CD14-positive monocyte (primary cell): Measurements from ENCODE around the gene NIPAL3. TPM values are rescaled to one million over a fixed set of nuclear protein-coding genes. Genes with fewer than 3 reads are reported as not detected.

Source experiments
- DNase-seq, 3 donors: peaks; one replicate each; pipeline ENCODE4 v3.0.0-alpha.2; 2011 to 2022
- H2AFZ ChIP-seq: 2 replicates; pipeline ENCODE4 v1.6.0; 2012; ENCODE audit warnings: mild to moderate bottlenecking, low read depth, low read length, inconsistent platforms; ENCODE audit not compliant: insufficient read depth, poor library complexity, severe bottlenecking
- H3K27ac ChIP-seq, 2 donors: 1 replicate in 1 of 2; 2 replicates in 1 of 2; pipeline ENCODE4 v1.5.1; 2012 to 2013; ENCODE audit warnings: low read length in 2 of 2, control low read depth in 1 of 2, inconsistent platforms in 1 of 2, low read depth in 1 of 2, mild to moderate bottlenecking in 1 of 2
- H3K27me3 ChIP-seq, 2 donors: one replicate each; pipeline versions ENCODE4 v1.6.0 to v1.6.1; 2011 to 2013; ENCODE audit warnings: low read length in 2 of 2; ENCODE audit not compliant: control insufficient read depth in 2 of 2, insufficient read depth in 2 of 2
- H3K36me3 ChIP-seq, 2 donors: replicated peaks in 1 of 2; 1 replicate in 1 of 2; 2 replicates in 1 of 2; pipeline versions ENCODE4 v1.5.1 to v1.6.1; 2012 to 2013; ENCODE audit warnings: low read length in 2 of 2, control low read depth in 1 of 2, inconsistent platforms in 1 of 2, mild to moderate bottlenecking in 1 of 2; ENCODE audit not compliant: insufficient read depth in 2 of 2, control insufficient read depth in 1 of 2
- H3K4me1 ChIP-seq, 2 donors: 1 replicate in 1 of 2; 2 replicates in 1 of 2; pipeline versions ENCODE4 v1.5.1 to v1.6.1; 2012 to 2013; ENCODE audit warnings: low read length in 2 of 2, control low read depth in 1 of 2, inconsistent platforms in 1 of 2, mild to moderate bottlenecking in 1 of 2, moderate library complexity in 1 of 2; ENCODE audit not compliant: insufficient read depth in 2 of 2, control insufficient read depth in 1 of 2
- H3K4me2 ChIP-seq: replicated peaks from 2 replicates; pipeline ENCODE3; 2012; ENCODE audit warnings: low read length, moderate library complexity, mild to moderate bottlenecking; ENCODE audit not compliant: poor library complexity, severe bottlenecking; ENCODE audit errors: extremely low read depth
- H3K4me3 ChIP-seq, 3 experiments: fragments of 200-600 bp in 1 of 3; sonication (generic) in 1 of 3; replicated peaks in 1 of 3; 1 replicate in 2 of 3; 2 replicates in 1 of 3; pipeline ENCODE4 v1.5.1; 2011 to 2013; ENCODE audit warnings: low read length in 3 of 3, mild to moderate bottlenecking in 3 of 3, control low read depth in 2 of 3, low read depth in 2 of 3, inconsistent platforms in 1 of 3, moderate library complexity in 1 of 3
- H3K79me2 ChIP-seq: 2 replicates; pipeline ENCODE4 v1.6.0; 2012; ENCODE audit warnings: mild to moderate bottlenecking, control low read depth, inconsistent platforms, low read length, moderate library complexity; ENCODE audit not compliant: insufficient read depth
- H3K9ac ChIP-seq: 2 replicates; pipeline ENCODE4 v1.6.0; 2017; ENCODE audit warnings: low read length, mild to moderate bottlenecking; ENCODE audit not compliant: insufficient read depth, poor library complexity, severe bottlenecking
- H3K9me3 ChIP-seq, 2 donors: replicated peaks in 1 of 2; 1 replicate in 1 of 2; 2 replicates in 1 of 2; pipeline versions ENCODE4 v1.5.1 to v1.6.1; 2012 to 2013; ENCODE audit warnings: low read length in 2 of 2, control low read depth in 1 of 2; ENCODE audit not compliant: control insufficient read depth in 1 of 2, insufficient read depth in 1 of 2
- H4K20me1 ChIP-seq: 2 replicates; pipeline ENCODE4 v1.6.0; 2012; ENCODE audit warnings: mild to moderate bottlenecking, low read length, control low read depth, moderate library complexity; ENCODE audit not compliant: insufficient read depth
- H3K27ac Mint-ChIP-seq, 7 donors: one replicate each; pipeline ENCODE4 v1.8.0; 2020; ENCODE audit warnings: mild to moderate bottlenecking in 7 of 7, mixed read lengths in 7 of 7, moderate library complexity in 6 of 7, inconsistent platforms in 2 of 7
- H3K27me3 Mint-ChIP-seq, 3 donors: one replicate each; pipeline ENCODE4 v1.8.0; 2021 to 2022; ENCODE audit warnings: low read depth in 3 of 3, mild to moderate bottlenecking in 3 of 3, mixed read lengths in 3 of 3, moderate library complexity in 3 of 3, inconsistent platforms in 1 of 3
- H3K36me3 Mint-ChIP-seq, 2 donors: one replicate each; pipeline ENCODE4 v1.8.0; 2020; ENCODE audit warnings: mixed read lengths in 2 of 2, inconsistent platforms in 1 of 2, mild to moderate bottlenecking in 1 of 2
- H3K4me1 Mint-ChIP-seq: one replicate; pipeline ENCODE4 v1.8.0; 2020; ENCODE audit warnings: mild to moderate bottlenecking, mixed read lengths
- H3K4me3 Mint-ChIP-seq, 2 donors: one replicate each; pipeline ENCODE4 v1.8.0; 2020; ENCODE audit warnings: mild to moderate bottlenecking in 2 of 2, mixed read lengths in 2 of 2, moderate library complexity in 1 of 2
- H3K9me3 Mint-ChIP-seq, 7 donors: one replicate each; pipeline ENCODE4 v1.8.0; 2020 to 2022; ENCODE audit warnings: mixed read lengths in 7 of 7, mild to moderate bottlenecking in 6 of 7, moderate library complexity in 6 of 7, inconsistent platforms in 2 of 7
- WGBS: methylation state at CpG from one replicate; pipeline ENCODE4 v1.1.5; 2013; ENCODE audit warnings: missing lambda C conversion rate; ENCODE audit not compliant: insufficient coverage; 5-methylcytosine and 5-hydroxymethylcytosine counted together
- intact Hi-C, 2 donors: fragments of 100-400 bp; cut with micrococcal nuclease; formaldehyde crosslinking; loops; one replicate each; pipeline versions ENCODE4 v1.15.0 to v1.15.1; 2023
- polyA plus RNA-seq, 3 donors: library from polyadenylated mRNA; depleted of rRNA in 1 of 3; unstranded in 2 of 3; stranded (reverse) in 1 of 3; fragments of 300-500 nt in 2 of 3; fragments of >200 nt in 1 of 3; fragmentation: Illumina TruSeq in 2 of 3; gene quantifications; 1 replicate in 2 of 3; 2 replicates in 1 of 3; pipeline ENCODE4 v1.2.3, GENCODE V29; 2012 to 2021
- TF ChIP-seq, protein P1 (sequence below): fragments of 200-600 bp; IDR thresholded peaks from one replicate; pipeline ENCODE4 v1.8.0; 2022; ENCODE audit warnings: antibody characterized with exemption, mild to moderate bottlenecking

Gene NIPAL3
- polyA plus RNA-seq, 3 donors = 5.9 to 9.6 (median 6.6) TPM

GRCh38 chr1:24465638-24466037 is 50.0 kb downstream of the NIPAL3 start:
- Mint-ChIP-seq H3K27ac (peak overlapping the region in 2 of 7 donors; percentile 11 to 50), H3K4me1 (peaks cover 30% of the 10 kb centered on the region), H3K9me3 (peaks cover 8 to 16% (median 15%) of the 10 kb centered on the region in 7 donors), H3K4me3 (no peak overlapping the region), H3K27me3 (peaks cover 0 to 1% (median 0%) of the 10 kb centered on the region in 3 donors), H3K36me3 (peaks cover 40 to 49% of the 10 kb centered on the region in 2 donors)
- intact Hi-C loops = no loop called here
- H2AFZ ChIP-seq = no peak overlapping the region
- no peaks in the 10 kb centered on the region for H3K79me2 ChIP-seq
- no peak overlapping the region for H3K27ac ChIP-seq
- H4K20me1 ChIP-seq = no peaks in the 10 kb centered on the region
- H3K27me3 ChIP-seq = no peaks in the 10 kb centered on the region
- no peak overlapping the region for H3K9ac ChIP-seq
- peaks cover 3 to 33% of the 10 kb centered on the region in 2 donors for H3K4me1 ChIP-seq
- no peak overlapping the region for H3K4me3 ChIP-seq
- DNase-seq = peak in 2 of 3 donors; percentile 12 to 26
- peaks cover 9 to 10% of the 10 kb centered on the region in 2 donors for H3K9me3 ChIP-seq
- peaks cover 1 to 28% of the 10 kb centered on the region in 2 donors for H3K36me3 ChIP-seq
- no CpG with 5 or more reads among the region's 2 CpGs for WGBS
- TF ChIP-seq, protein P1, sequence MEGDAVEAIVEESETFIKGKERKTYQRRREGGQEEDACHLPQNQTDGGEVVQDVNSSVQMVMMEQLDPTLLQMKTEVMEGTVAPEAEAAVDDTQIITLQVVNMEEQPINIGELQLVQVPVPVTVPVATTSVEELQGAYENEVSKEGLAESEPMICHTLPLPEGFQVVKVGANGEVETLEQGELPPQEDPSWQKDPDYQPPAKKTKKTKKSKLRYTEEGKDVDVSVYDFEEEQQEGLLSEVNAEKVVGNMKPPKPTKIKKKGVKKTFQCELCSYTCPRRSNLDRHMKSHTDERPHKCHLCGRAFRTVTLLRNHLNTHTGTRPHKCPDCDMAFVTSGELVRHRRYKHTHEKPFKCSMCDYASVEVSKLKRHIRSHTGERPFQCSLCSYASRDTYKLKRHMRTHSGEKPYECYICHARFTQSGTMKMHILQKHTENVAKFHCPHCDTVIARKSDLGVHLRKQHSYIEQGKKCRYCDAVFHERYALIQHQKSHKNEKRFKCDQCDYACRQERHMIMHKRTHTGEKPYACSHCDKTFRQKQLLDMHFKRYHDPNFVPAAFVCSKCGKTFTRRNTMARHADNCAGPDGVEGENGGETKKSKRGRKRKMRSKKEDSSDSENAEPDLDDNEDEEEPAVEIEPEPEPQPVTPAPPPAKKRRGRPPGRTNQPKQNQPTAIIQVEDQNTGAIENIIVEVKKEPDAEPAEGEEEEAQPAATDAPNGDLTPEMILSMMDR = no peak
- H3K4me2 ChIP-seq = no peak overlapping the region

- peaks cover 0 to 10% of the 10 kb centered on the region in 2 donors for H3K36me3 ChIP-seq
- H3K4me3 Mint-ChIP-seq = no peak overlapping the region
- H3K4me3 ChIP-seq = no peak overlapping the region
- H3K4me1 ChIP-seq = peaks cover 3 to 33% of the 10 kb centered on the region in 2 donors
- H3K9me3 ChIP-seq = no peaks in the 10 kb centered on the region
- no peak for DNase-seq
- H3K4me1 Mint-ChIP-seq = peaks cover 39% of the 10 kb centered on the region
- H3K79me2 ChIP-seq = no peaks in the 10 kb centered on the region
- no peak overlapping the region for H2AFZ ChIP-seq
- H3K9me3 Mint-ChIP-seq = peaks cover 0 to 5% (median 2%) of the 10 kb centered on the region in 7 donors
- peak overlapping the region in 1 of 7 donors; percentile 38 for H3K27ac Mint-ChIP-seq
- H3K27me3 Mint-ChIP-seq = peaks cover 0 to 2% (median 0%) of the 10 kb centered on the region in 3 donors
- no peak overlapping the region for H3K4me2 ChIP-seq
- no peaks in the 10 kb centered on the region for H3K27me3 ChIP-seq
- TF ChIP-seq, protein P1 = no peak
- H3K36me3 Mint-ChIP-seq = peaks cover 23 to 34% of the 10 kb centered on the region in 2 donors
- H3K9ac ChIP-seq = no peak overlapping the region
- WGBS = 83% methylated on average over 9 of the region's 11 CpGs
- no peak overlapping the region for H3K27ac ChIP-seq
- no peaks in the 10 kb centered on the region for H4K20me1 ChIP-seq
- intact Hi-C loops = no loop called here
Measured at GRCh38 chr1:24468685-24469316, 53.2 kb downstream of the NIPAL3 start.
